ENCODE data around the gene GOLPH3.
"Not testable (repeated sequence)": the region's sequence is repeated elsewhere in the genome, so short reads cannot be mapped to it uniquely, and the experiment has no call there.

GOLPH3 gene

GRCh38 chr5:32214344-32214743 is 40.2 kb upstream of the GOLPH3 start:
- H3K9me3 ChIP-seq (replicated peaks in 1 of 2; ENCODE audit: control insufficient read depth in 2 of 2, insufficient read depth in 1 of 2, low read depth in 1 of 2, low read length in 2 of 2); H3K4me1 ChIP-seq (ENCODE audit: control insufficient read depth in 2 of 2, insufficient read depth in 1 of 2, low read depth in 1 of 2, low read length in 2 of 2): not testable (repeated sequence)

GRCh38 chr5:32210151-32210550 is 36.0 kb upstream of the GOLPH3 start:
- no peaks in the 10 kb centered on the region for H3K9me3 ChIP-seq (replicated peaks in 1 of 2; ENCODE audit: control insufficient read depth in 2 of 2, insufficient read depth in 1 of 2, low read depth in 1 of 2, low read length in 2 of 2)
- no peak overlapping the region for H3K9ac ChIP-seq (ENCODE audit: low read depth, low read length, poor library complexity)
- no peak overlapping the region for H3K27ac ChIP-seq (replicated peaks; ENCODE audit: low read length)
- no peak overlapping the region for H3K23ac ChIP-seq (ENCODE audit: low read depth, low read length, poor library complexity)
- H3K4me2 ChIP-seq (ENCODE audit: insufficient read depth, low read length, poor library complexity, severe bottlenecking), result no peak overlapping the region
- no peaks in the 10 kb centered on the region for H3K79me1 ChIP-seq (ENCODE audit: low read depth, low read length)
- DNase-seq (ENCODE audit: low spot score), result no peak
- no peaks in the 10 kb centered on the region for H3K4me1 ChIP-seq (ENCODE audit: control insufficient read depth in 2 of 2, insufficient read depth in 1 of 2, low read depth in 1 of 2, low read length in 2 of 2)
- H2AFZ ChIP-seq (ENCODE audit: low read length), result no peak overlapping the region
- H3K36me3 ChIP-seq (replicated peaks in 1 of 2; ENCODE audit: control insufficient read depth in 2 of 2, insufficient read depth in 2 of 2, low read length in 2 of 2), result no peaks in the 10 kb centered on the region
- H3K27me3 ChIP-seq (ENCODE audit: control insufficient read depth in 3 of 3, insufficient read depth in 3 of 3, low read depth in 1 of 3, low read length in 3 of 3), result no peaks in the 10 kb centered on the region
- no peak overlapping the region for H2BK15ac ChIP-seq (ENCODE audit: low read length)
- H2AK5ac ChIP-seq (ENCODE audit: low read depth, low read length), result no peak overlapping the region
- H3K4me3 ChIP-seq (ENCODE audit: low read length in 2 of 2), result no peak overlapping the region
- H2BK12ac ChIP-seq (ENCODE audit: low read length), result no peak overlapping the region
- no peak overlapping the region for H3K4ac ChIP-seq (ENCODE audit: low read length)
- H3K14ac ChIP-seq (ENCODE audit: low read length), result no peak overlapping the region
- no peak overlapping the region for H3K18ac ChIP-seq (ENCODE audit: low read length)
- no peak overlapping the region for H2BK5ac ChIP-seq (ENCODE audit: low read length)
- no CpG with 5 or more reads among the region's 3 CpGs for WGBS, 2 donors (ENCODE audit: extremely low coverage in 2 of 2, insufficient read length in 2 of 2, insufficient replicate concordance in 1 of 2)
- no peak overlapping the region for H2BK120ac ChIP-seq (ENCODE audit: low read depth, low read length)
- no peak overlapping the region for H4K91ac ChIP-seq (ENCODE audit: low read depth, low read length, poor library complexity)
- no peak overlapping the region for H4K8ac ChIP-seq (ENCODE audit: low read depth, low read length)

More at GRCh38 chr5:32214344-32214743, 40.2 kb upstream of the GOLPH3 start:
- WGBS, 2 donors (ENCODE audit: extremely low coverage in 2 of 2, insufficient read length in 2 of 2, insufficient replicate concordance in 1 of 2), result no CpG with 5 or more reads among the region's 1 CpG
- H4K91ac ChIP-seq (ENCODE audit: low read depth, low read length, poor library complexity); H3K27ac ChIP-seq (replicated peaks; ENCODE audit: low read length); H3K27me3 ChIP-seq (ENCODE audit: control insufficient read depth in 3 of 3, insufficient read depth in 3 of 3, low read depth in 1 of 3, low read length in 3 of 3); DNase-seq (ENCODE audit: low spot score); H2BK15ac ChIP-seq (ENCODE audit: low read length); H3K36me3 ChIP-seq (replicated peaks in 1 of 2; ENCODE audit: control insufficient read depth in 2 of 2, insufficient read depth in 2 of 2, low read length in 2 of 2); H2BK120ac ChIP-seq (ENCODE audit: low read depth, low read length); H3K14ac ChIP-seq (ENCODE audit: low read length); H4K8ac ChIP-seq (ENCODE audit: low read depth, low read length); H2AFZ ChIP-seq (ENCODE audit: low read length); H2BK12ac ChIP-seq (ENCODE audit: low read length); H3K4me2 ChIP-seq (ENCODE audit: insufficient read depth, low read length, poor library complexity, severe bottlenecking); H2AK5ac ChIP-seq (ENCODE audit: low read depth, low read length); H3K18ac ChIP-seq (ENCODE audit: low read length); H3K9ac ChIP-seq (ENCODE audit: low read depth, low read length, poor library complexity); H2BK5ac ChIP-seq (ENCODE audit: low read length); H3K4me3 ChIP-seq (ENCODE audit: low read length in 2 of 2); H3K79me1 ChIP-seq (ENCODE audit: low read depth, low read length); H3K4ac ChIP-seq (ENCODE audit: low read length); H3K23ac ChIP-seq (ENCODE audit: low read depth, low read length, poor library complexity): not testable (repeated sequence)

DNA sequence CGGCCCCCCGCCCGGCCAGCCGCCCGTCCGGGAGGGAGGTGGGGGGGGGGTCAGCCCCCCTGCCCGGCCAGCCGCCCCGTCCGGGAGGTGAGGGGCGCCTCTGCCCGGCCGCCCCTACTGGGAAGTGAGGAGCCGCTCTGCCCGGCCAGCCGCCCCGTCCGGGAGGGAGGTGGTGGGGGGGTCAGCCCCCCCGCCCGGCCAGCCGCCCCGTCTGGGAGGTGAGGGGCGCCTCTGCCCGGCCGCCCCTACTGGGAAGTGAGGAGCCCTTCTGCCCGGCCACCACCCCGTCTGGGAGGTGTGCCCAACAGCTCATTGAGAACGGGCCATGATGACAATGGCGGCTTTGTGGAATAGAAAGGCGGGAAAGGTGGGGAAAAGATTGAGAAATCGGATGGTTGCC is 34.7 kb upstream of the GOLPH3 start:
- H3K27me3 ChIP-seq (ENCODE audit: control insufficient read depth in 3 of 3, insufficient read depth in 3 of 3, low read depth in 1 of 3, low read length in 3 of 3); H3K4me1 ChIP-seq (ENCODE audit: control insufficient read depth in 2 of 2, insufficient read depth in 1 of 2, low read depth in 1 of 2, low read length in 2 of 2); H2BK5ac ChIP-seq (ENCODE audit: low read length); H3K14ac ChIP-seq (ENCODE audit: low read length); H2AK5ac ChIP-seq (ENCODE audit: low read depth, low read length); H3K9ac ChIP-seq (ENCODE audit: low read depth, low read length, poor library complexity); DNase-seq (ENCODE audit: low spot score); H3K23ac ChIP-seq (ENCODE audit: low read depth, low read length, poor library complexity); H4K91ac ChIP-seq (ENCODE audit: low read depth, low read length, poor library complexity); H4K8ac ChIP-seq (ENCODE audit: low read depth, low read length); H3K9me3 ChIP-seq (replicated peaks in 1 of 2; ENCODE audit: control insufficient read depth in 2 of 2, insufficient read depth in 1 of 2, low read depth in 1 of 2, low read length in 2 of 2); H2BK120ac ChIP-seq (ENCODE audit: low read depth, low read length); H2BK15ac ChIP-seq (ENCODE audit: low read length); H3K4me2 ChIP-seq (ENCODE audit: insufficient read depth, low read length, poor library complexity, severe bottlenecking); H3K4ac ChIP-seq (ENCODE audit: low read length); H3K18ac ChIP-seq (ENCODE audit: low read length); H3K4me3 ChIP-seq (ENCODE audit: low read length in 2 of 2); H3K27ac ChIP-seq (replicated peaks; ENCODE audit: low read length); H3K36me3 ChIP-seq (replicated peaks in 1 of 2; ENCODE audit: control insufficient read depth in 2 of 2, insufficient read depth in 2 of 2, low read length in 2 of 2); H2BK12ac ChIP-seq (ENCODE audit: low read length); H3K79me1 ChIP-seq (ENCODE audit: low read depth, low read length); H2AFZ ChIP-seq (ENCODE audit: low read length): not testable (repeated sequence)
- no CpG with 5 or more reads among the region's 31 CpGs for WGBS, 2 donors (ENCODE audit: extremely low coverage in 2 of 2, insufficient read length in 2 of 2, insufficient replicate concordance in 1 of 2)

DNA sequence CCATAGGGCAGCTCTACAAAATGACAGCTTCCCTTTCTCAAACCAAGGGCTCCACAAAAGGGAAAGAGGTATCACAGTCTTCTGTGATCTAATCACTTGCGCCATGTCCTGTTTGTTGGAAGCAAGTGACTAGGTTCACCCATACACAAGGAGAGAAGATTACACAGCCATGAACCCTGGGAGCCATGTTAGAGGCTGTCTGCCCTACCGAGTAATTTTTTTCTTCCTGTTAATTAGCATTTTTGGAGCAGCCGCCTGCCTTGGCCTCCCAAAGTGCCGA is 33.2 kb upstream of the GOLPH3 start:
- no peak overlapping the region for H2AK5ac ChIP-seq (ENCODE audit: low read depth, low read length)
- H4K91ac ChIP-seq (ENCODE audit: low read depth, low read length, poor library complexity), result no peak overlapping the region
- DNase-seq (ENCODE audit: low spot score), result no peak
- H3K14ac ChIP-seq (ENCODE audit: low read length), result no peak overlapping the region
- no peak overlapping the region for H3K9ac ChIP-seq (ENCODE audit: low read depth, low read length, poor library complexity)
- H2BK5ac ChIP-seq (ENCODE audit: low read length), result no peak overlapping the region
- H3K36me3 ChIP-seq (replicated peaks in 1 of 2; ENCODE audit: control insufficient read depth in 2 of 2, insufficient read depth in 2 of 2, low read length in 2 of 2), result no peaks in the 10 kb centered on the region
- WGBS, 2 donors (ENCODE audit: extremely low coverage in 2 of 2, insufficient read length in 2 of 2, insufficient replicate concordance in 1 of 2), result no CpG with 5 or more reads among the region's 4 CpGs
- no peak overlapping the region for H3K23ac ChIP-seq (ENCODE audit: low read depth, low read length, poor library complexity)
- H3K9me3 ChIP-seq (replicated peaks in 1 of 2; ENCODE audit: control insufficient read depth in 2 of 2, insufficient read depth in 1 of 2, low read depth in 1 of 2, low read length in 2 of 2), result no peaks in the 10 kb centered on the region
- no peak overlapping the region for H3K4me2 ChIP-seq (ENCODE audit: insufficient read depth, low read length, poor library complexity, severe bottlenecking)
- no peaks in the 10 kb centered on the region for H3K4me1 ChIP-seq (ENCODE audit: control insufficient read depth in 2 of 2, insufficient read depth in 1 of 2, low read depth in 1 of 2, low read length in 2 of 2)
- H3K4me3 ChIP-seq (ENCODE audit: low read length in 2 of 2), result no peak overlapping the region
- no peak overlapping the region for H3K4ac ChIP-seq (ENCODE audit: low read length)
- no peak overlapping the region for H4K8ac ChIP-seq (ENCODE audit: low read depth, low read length)
- H2BK12ac ChIP-seq (ENCODE audit: low read length), result no peak overlapping the region
- H3K79me1 ChIP-seq (ENCODE audit: low read depth, low read length), result no peaks in the 10 kb centered on the region
- no peak overlapping the region for H3K27ac ChIP-seq (replicated peaks; ENCODE audit: low read length)
- peaks cover 0 to 4% (median 0%) of the 10 kb centered on the region in 3 experiments for H3K27me3 ChIP-seq (ENCODE audit: control insufficient read depth in 3 of 3, insufficient read depth in 3 of 3, low read depth in 1 of 3, low read length in 3 of 3)
- H2BK15ac ChIP-seq (ENCODE audit: low read length), result no peak overlapping the region
- H2AFZ ChIP-seq (ENCODE audit: low read length), result no peak overlapping the region
- H2BK120ac ChIP-seq (ENCODE audit: low read depth, low read length), result no peak overlapping the region
- no peak overlapping the region for H3K18ac ChIP-seq (ENCODE audit: low read length)
